Stimulated activated CD4-positive, alpha-beta T cell treated with anti-CD3 and anti-CD28 coated beads, Interleukin-1b, Interleukin-23, amount 100 ng/mL, for 24 hours (primary cell): ENCODE data around the gene BTNL9.
"Not testable (repeated sequence)": the region's sequence is repeated elsewhere in the genome, so short reads cannot be mapped to it uniquely, and the experiment has no call there.

Experiments
- DNase-seq, 4 experiments: peaks; one replicate each; pipeline ENCODE4 v3.0.0-alpha.2; 2020; ENCODE audit warnings: low read depth in 4 of 4, low spot score in 1 of 4

The BTNL9 gene

DNA sequence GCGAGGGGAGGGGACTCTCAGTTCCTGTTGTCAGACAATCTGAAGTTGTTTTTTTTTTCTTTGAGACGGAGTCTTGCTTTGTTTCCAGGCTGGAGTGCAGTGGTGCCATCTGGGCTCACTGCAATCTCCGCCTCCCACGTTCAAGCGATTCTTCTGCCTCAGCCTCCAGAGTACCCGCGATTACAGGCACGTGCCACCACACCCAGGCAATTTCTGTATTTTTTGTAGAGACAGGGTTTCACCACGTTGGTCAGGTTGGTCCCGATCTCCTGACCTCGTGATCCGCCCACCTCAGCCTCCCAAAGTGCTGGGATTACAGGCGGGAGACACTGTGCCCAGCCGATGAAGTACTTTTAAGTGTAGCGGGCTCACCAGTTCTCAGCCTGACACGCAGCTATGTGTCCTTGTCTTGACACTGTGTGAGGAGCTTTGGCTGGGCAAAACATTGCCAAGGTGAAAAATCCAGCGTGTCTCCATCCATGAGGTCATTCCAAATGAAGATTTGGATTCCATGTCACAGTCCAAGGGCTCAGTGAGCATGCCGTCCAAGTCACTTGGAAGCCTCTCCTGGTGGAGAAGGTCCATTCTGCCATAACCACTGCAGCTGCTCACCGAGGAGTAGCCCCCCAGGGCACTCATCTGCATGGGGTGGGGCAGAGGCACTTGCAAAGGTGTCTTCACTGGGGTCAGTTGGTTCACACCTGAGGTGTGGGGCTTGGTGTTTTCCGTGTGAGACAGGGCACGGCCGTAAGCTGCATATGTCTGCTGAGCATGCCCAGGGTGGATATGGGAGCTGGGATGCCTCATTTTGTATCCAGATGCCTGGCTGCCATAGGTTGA is 58.9 kb downstream of the BTNL9 start:
- DNase-seq: no peak

DNA sequence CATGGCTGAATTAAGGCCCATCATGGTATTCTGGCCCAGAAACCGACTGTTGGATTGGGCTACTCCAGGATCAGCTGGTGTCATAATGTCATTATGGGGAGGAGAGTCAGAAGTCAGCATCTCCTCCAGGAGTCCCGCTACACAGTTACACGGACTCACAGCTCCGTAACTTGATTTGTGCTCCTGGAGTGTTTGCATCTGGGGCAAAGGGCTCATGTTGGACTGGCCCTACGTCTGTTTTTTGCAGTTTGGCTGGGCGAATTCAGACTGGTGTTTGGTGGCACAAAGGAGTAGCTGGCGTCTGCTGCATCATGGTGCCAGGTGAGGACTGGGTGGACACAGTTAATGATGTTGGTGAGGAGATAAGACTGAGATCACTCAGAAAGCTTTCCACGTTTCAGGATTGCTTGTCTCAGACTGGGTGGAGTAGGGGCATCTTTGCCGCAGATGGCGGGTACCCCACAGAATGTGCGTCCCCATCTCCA is 59.6 kb downstream of the BTNL9 start:
- DNase-seq: no peak

DNA sequence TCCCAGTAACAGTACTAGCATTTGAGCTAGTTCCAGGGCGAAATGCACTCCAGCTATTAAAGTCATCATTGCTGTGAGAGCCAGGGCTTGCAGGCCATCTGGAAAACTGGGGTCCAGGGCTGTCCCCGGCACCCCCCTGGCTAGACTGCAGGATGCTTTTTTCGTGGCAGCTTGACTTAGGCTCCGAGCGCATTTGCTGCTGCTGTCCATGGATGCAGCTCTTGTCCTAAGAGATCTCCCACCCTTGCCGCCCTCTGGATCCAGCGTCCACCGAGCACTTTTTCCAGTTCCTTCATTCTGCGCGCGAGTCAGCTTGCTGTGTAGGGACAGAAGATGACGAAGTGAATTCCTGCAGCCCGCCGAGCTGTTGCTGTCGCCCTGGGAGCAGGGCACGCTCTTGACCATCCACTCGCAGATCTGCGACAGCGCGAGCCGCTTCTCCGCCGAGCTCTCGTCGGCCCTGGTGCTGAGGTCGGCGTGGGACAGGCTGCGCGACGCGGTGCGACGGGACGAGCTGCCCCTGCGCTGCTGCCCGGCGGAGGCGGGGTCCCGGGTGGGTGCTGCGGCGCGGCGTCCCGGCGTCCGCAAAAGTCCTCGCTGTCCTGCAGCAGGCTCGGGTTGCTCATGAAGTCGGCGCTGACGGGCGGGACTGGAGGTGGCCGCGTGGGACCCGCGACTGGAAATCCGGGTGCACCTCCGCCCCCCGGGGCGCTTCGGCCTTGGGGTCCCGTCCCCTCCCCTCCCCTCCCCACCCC is 60.2 kb downstream of the BTNL9 start:
- no peak for DNase-seq

DNA sequence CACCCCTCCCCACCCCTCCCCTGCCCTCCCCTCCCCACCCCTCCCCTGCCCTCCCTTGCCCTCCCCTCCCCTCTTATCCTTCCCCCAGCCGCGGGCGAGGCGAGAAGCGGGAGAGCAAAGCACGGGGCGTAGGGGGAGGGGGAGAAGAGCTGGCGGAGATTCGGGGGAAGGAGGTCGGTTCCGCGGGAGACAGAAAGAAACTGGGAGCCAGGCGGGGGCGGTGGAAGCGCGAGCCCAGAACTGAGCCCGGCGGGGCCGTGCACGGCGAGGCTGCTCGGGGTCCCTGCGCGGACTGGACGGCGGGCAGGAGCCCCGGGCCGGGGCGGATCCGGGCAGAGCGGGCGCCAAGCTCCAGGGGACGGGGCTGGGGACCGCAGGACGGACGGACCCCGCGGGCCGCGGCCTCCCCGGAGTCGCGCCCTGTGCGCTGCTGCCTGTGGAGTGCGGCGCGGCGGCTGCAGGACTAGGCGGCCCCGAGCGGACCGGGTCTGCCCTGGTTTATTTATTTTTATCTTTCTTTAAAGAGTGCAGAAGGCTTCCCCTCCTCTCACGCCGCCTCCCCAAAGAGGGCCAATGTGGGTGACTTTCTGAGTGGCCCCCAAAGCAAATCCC is 61.1 kb downstream of the BTNL9 start:
- not testable (repeated sequence) for DNase-seq

DNA sequence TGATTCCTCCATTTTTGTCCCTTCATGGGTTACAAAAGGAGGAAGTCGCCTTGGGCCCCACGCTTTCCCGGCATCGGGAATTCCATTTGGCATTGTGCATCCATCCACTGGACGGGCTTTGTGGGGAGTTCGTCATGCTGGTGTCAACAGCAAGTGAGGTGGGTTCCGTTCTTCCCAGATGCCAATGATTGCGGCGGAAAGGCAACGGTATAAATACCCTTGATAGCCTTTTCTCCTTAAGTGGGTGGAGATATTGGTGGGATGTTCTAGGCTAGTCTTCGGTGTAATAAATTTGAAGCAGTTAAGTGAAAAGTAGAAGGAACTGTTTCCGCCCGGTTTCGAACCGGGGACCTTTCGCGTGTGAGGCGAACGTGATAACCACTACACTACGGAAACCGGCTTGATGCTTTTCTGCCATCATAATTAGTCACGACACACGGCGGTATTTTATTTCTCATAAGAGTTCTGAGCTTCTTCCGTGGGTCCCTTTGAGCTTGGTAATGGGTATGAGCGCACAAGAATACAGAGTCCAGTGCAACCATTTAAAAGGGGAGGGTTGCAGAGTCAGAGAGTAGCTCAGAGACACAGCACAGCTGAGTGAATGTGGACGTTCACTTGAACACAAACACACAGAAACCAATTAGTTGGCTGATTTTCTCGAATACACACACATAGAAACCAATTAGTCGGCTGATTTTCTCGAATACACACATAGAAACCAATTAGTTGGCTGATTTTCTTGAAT is 62.0 kb downstream of the BTNL9 start:
- DNase-seq: not testable (repeated sequence)

DNA sequence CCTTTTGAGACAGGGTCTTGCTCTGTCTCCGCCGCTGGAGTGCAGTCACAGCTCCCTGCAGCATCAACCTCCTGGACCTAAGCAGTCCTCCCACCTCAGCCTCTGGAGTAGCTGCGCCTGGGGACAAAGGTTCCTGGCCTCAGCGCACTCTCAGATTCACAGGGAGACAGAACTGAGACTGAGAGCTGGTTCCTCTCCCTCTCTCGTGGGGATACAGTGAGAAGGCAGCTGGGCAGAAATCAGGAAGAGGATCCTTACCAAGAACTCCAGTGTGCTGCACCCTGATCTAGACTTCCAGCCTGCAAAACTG is 64.1 kb downstream of the BTNL9 start:
- not testable (repeated sequence) for DNase-seq

DNA sequence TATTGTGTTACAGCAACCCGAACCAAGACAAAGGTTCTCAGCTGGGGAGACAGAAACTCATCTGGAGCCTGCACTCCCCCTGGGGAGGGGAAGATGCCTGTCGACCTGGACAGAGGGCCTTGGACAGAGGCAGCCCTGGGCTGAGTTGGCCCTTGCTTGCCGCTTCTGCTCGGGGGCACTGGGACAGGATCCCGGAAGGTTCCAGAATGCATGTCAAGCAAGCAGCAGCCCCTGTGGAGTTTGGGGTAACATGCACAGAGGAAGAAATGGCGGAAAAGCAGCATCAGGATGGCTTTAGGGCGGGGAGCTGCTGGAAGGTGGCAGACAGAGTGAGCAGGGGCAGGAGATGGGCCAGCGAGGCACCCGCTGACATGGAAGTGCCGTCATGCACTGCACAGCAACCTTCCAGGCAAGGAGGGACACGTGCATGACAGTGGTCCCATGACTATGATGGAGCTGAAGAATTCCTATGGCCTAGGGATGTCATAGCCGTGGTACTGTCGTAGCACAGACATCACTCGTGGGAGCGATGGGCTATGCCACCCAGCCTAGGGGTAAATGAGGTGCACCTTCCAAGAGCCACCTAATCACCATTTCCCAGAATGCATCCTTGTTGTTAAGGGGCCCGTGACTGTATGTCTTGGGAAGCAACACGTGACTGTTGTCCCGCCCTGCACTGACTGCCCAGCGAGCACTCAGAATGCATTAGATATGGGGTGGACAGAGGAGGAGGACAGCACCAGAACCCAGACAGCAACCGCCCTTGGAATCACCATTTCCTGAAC is 64.7 kb downstream of the BTNL9 start:
- not testable (repeated sequence) for DNase-seq

DNA sequence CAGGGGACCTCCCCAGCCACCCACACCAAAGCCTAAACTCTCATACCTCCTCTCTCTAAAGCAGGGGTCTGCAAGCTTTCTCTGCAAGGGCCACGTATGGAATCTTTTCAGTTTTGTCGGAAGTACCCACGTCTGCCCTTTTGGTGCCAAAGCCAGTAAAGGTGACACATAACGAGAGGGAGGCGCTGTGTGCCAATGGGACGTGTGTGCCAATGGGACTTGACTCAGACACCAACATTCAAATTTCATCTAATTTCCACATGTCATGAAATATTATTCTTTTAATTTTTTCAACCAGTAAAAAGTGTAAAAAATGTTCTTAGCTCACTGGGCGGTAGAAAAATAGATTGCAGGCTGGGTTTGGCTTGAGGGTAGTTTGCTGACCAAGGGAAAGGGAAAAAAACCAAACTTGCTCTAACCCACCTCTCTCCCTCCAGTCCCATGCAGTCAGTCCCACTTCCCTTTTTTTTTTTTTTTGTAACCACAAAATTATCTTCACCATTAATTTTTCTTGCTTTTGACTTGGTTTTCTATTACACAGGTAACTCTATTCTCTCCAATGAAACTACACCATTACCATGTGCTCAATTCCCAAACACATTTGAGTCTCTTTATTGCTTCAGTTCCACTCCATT is 65.4 kb downstream of the BTNL9 start:
- no peak for DNase-seq

DNA sequence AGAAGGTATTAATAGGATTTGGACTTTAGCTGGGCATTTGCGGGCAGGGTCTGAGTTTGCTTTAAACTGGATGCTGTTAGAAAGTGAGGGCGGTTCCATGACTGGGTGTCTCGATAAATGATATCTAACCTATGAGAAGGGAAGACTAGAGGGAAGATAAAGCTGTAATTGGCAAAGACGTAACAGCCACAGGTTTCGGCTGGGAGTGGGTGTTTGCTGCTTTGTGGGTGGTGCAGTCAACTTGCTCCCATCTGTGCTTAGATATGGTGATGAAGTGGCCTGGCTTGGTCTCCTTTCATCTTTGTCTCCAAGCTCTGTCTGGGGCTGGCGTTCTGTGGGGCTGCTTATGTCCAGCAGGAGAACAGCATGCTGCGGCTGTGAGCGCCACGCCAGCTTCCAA is 67.6 kb downstream of the BTNL9 start:
- no peak for DNase-seq

DNA sequence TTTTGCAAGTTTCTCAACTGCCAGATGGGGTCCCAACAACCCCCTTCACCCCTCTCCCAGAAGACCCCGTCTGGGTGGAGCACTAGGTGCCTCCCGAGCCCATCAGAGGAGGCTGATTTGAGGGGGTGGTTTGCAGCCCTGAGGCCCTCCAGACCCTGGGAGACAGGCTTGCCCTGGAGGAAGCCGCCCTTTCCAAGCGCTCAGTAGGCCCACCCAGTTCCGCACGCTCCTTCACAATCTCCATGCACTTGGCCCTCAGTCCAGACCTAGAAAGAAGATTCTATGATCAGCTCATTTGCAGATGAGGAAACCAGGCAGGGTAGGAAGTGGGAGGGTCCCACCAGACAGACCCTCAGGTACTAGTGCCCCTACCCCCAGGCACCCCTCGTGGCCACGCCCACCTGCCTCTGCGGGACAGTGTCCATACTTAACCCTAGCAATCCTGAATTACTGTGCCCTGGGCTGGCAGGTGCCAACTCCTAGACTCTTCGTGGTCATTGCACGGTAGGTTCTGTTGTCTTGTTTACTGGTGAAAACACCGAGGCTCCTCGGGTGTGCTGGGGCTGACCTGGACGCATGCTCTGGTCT is 68.6 kb downstream of the BTNL9 start:
- DNase-seq: no peak

DNA sequence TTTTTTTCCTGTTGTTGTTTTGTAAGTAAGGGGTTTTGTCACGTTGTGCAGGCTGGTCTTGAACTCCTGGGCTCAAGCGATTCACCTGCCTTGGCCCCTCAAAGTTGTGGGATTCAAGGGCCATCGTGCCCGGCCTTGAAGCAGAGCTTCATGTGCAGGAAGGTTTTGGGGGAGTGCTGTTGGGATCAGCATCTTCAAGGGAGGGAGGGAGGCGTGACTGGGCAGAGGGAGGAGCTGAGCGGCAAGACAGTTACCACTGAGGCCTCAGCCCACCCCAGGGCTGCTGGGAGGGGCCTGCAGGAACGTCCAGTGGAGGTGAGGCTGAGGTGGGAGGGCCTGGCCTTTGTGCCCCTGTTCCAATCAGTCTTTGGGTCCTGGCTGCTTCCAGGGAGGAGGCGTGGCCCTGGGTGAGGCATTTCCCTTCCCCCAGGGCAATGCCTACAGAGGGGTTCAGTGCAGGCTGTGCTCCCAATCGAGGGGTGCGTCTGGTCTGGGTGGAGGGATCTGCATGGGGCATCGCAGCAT is 69.5 kb downstream of the BTNL9 start:
- DNase-seq: no peak

DNA sequence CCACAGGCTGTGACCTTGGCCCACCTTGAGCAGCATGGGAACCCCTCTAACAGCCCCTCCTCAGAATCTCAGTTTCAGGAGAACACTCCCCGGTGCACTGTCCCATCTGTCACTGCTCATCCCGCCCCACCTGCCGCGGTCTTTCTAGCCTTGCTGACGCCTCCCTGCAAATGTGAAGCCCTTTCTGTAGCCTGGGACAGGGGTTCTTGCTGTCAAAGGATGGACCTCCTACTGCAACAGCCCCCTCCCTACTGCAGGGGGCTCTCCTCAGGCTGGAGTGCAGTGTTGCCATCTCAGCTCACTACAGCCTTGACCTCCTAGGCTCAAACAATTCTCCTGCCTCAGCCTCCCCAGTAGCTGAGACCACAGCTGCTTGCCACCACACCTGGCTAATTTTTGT is 70.9 kb downstream of the BTNL9 start:
- DNase-seq: no peak
